ENCODE data around the gene RAB8A.

The RAB8A gene

DNA sequence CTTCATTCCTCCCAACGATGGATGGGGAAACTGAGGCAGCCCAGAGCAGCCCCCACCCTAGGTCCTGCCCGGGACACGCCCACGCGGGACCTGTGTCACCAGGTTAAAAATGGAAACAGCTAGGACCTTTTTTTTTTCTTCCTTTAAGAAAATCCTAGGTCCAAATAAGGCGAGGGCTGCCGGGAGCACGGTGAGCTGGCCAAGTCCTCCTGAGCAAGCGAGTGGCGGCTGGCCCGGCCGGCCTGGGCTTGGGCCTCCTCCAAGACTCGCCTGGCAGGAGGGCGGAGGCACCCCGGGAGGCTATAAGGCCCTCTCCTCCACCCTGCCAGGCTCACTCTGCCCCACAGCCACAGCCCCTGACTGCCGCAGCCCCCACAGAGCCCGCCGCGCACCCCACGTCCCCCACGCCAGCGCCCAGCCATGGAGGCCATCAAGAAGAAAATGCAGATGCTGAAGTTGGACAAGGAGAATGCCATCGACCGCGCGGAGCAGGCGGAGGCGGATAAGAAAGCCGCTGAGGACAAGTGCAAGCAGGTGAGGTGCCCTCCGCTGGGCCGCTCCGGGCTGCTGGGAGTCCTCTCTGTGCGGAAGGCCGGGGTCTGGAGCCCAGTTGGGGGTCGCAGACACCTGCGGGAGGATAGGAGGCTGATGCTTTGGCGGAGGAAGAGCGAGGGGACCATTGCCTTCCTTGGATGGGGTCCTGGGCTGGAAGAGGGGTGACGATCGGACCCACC is 44.3 kb upstream of the RAB8A start:
- TF ChIP-seq, protein P1, sequence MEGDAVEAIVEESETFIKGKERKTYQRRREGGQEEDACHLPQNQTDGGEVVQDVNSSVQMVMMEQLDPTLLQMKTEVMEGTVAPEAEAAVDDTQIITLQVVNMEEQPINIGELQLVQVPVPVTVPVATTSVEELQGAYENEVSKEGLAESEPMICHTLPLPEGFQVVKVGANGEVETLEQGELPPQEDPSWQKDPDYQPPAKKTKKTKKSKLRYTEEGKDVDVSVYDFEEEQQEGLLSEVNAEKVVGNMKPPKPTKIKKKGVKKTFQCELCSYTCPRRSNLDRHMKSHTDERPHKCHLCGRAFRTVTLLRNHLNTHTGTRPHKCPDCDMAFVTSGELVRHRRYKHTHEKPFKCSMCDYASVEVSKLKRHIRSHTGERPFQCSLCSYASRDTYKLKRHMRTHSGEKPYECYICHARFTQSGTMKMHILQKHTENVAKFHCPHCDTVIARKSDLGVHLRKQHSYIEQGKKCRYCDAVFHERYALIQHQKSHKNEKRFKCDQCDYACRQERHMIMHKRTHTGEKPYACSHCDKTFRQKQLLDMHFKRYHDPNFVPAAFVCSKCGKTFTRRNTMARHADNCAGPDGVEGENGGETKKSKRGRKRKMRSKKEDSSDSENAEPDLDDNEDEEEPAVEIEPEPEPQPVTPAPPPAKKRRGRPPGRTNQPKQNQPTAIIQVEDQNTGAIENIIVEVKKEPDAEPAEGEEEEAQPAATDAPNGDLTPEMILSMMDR (conservative IDR thresholded peaks at IDR 0.05; ENCODE audit: low read depth) = no peak
- DNase-seq (ENCODE audit: low spot score) = peak; percentile 93
- POLR2A ChIA-PET (ENCODE audit: low non-redundant PET) = interaction anchor here (0.6 to 0.7 kb wide), 4 partner anchors 9 to 725 kb away, joined by 3 to 4 read pairs (median 4); partner anchors contain the start of gene TPM4
- H3K27ac ChIP-seq = peak overlapping the region; percentile 90
- CTCF ChIA-PET = interaction anchor here (0.6 to 1.4 kb wide), 2 partner anchors 26 to 258 kb away, joined by 4 read pairs; no protein-coding TSS in a partner anchor

DNA sequence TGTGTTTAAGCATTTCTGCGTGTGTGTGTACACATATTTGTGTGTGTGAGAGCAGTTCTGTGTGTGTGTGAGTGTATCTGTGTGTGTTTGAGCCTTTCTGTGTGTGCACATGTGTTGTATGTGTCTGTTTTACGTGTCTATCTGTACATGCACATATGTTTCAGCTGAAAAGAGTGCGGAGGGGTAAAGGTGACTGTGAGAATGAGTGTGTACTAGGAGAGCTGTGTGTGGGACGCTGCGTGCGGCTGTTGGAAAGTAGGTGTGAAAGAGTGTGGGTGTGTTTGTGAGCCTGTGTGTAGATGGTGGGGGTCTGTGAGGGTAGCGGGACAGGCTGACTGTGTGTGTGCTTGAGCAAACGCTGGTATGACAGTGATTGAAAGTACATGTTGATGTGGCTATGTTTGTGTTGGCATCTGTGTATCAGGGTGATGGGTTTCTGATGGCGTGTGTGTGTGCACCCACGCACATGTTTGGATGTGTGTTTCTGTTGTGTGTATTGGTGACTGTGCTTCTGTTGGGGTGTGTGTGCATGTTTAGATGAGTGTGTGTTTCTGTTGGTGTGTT is 42.9 kb upstream of the RAB8A start:
- H3K27ac ChIP-seq = peak overlapping the region; percentile 90
- POLR2A ChIA-PET (ENCODE audit: low non-redundant PET) = no interaction called here
- CTCF ChIA-PET = no interaction called here
- TF ChIP-seq, protein P1 (conservative IDR thresholded peaks at IDR 0.05; ENCODE audit: low read depth) = no peak
- DNase-seq (ENCODE audit: low spot score) = no peak

DNA sequence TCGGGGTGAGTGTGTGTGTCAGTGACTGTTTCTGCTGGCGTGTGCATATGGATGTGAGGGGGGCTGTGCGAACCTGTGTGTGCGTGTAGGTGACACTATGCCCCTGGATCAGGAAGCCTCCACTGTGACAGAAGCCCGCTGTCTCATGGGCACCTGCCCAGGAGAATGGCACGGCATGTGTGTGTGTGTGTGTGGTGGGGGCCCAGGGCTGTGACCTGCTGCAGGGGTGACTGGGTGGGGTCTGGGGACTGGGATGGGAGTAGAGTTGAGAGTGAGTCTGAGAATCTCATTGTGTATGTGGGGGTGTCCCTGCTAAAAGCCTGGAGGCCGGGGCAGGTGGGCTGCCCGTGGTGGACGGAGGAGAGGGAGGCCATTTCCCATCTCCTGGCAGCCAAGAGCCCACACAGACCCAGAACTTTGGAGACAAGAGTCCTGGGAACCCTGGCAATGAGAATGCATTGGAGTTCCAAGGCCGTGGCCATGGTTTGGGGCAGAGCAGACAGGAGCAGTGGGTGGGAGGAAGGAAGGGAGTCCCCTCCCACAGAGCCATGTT is 41.8 kb upstream of the RAB8A start:
- H3K27ac ChIP-seq = peak overlapping the region; percentile 93
- DNase-seq (ENCODE audit: low spot score) = no peak
- TF ChIP-seq, protein P1 (conservative IDR thresholded peaks at IDR 0.05; ENCODE audit: low read depth) = no peak
- POLR2A ChIA-PET (ENCODE audit: low non-redundant PET) = interaction anchor here (0.9 to 1.2 kb wide), 2 partner anchors 15 to 21 kb away, joined by 3 read pairs; no protein-coding TSS in a partner anchor
- CTCF ChIA-PET = interaction anchor here (0.6 to 1.5 kb wide), 2 partner anchors 28 to 52 kb away, joined by 4 to 7 read pairs; no protein-coding TSS in a partner anchor

DNA sequence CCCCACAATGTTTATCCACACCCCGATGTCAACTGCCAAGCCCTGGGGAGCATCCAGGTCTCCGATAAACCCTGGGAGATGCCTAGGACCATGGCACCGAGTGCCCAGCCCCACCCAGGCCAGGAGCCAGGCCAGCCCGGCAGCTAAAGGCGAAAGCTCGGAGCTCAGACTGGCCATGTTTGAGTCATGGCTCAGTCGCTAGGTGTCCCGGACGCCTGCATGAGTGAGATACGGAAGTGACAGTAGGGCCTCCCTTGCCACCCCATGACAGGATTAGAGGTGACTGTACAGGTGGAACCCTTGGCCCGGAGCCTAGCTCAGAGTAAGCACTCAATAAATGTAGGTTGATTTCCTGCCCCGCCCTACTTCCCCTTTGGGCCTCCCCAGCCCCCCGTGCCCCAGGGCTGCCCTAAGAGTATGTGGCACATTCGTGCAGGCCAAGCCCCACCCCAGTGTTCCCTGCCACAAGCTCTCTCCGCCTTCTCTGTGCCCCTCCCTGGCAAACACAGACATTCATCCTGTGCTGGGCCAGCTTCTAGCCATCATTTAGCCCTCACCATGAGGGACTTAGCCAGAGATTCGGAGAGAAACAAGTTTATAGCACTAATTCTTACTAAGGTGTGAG is 41.2 kb upstream of the RAB8A start:
- TF ChIP-seq, protein P1 (conservative IDR thresholded peaks at IDR 0.05; ENCODE audit: low read depth) = no peak
- ChIA-PET CTCF (interaction anchor here (0.6 to 1.5 kb wide), 2 partner anchors 29 to 53 kb away, joined by 4 to 7 read pairs; no protein-coding TSS in a partner anchor), POLR2A (ENCODE audit: low non-redundant PET) (interaction anchor here (0.5 to 1.2 kb wide), 4 partner anchors 14 to 111 kb away, joined by 3 to 4 read pairs (median 3); no protein-coding TSS in a partner anchor)
- peak; percentile 67 for DNase-seq (ENCODE audit: low spot score)
- peak overlapping the region; percentile 93 for H3K27ac ChIP-seq

DNA sequence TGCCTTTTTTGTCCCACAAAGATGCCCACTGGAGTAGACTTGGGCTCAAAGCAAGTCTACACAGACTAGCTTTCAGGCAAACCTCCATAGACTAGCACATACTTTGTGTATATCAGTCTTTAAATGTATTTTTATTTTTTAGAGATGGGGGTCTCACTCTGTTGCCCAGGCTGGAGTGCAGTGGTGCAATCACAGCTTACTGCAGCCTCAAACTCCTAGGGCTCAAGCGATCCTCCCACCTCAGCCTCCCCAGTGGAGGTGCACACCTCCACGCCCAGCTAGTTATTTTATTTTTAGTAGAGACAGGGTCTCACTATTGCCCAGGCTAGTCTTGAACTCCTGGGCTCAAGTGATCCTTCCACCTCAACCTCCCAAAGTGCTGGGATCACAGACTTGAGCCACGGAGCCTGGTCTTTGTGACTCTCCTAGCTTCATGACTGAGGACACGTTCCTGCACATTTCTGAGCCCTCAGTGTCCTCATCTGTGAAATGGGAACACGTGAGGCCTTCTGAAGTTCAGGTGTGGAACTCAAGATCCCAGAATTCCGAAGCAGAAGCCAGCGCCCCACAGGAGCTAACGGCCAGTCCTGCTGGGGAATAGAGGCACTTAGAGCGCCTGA is 40.5 kb upstream of the RAB8A start:
- TF ChIP-seq, protein P1 (conservative IDR thresholded peaks at IDR 0.05; ENCODE audit: low read depth) = no peak
- CTCF ChIA-PET = interaction anchor here (1.5 kb wide), 1 partner anchor 30 kb away, joined by 7 read pairs; no protein-coding TSS in a partner anchor
- peak overlapping the region; percentile 93 for H3K27ac ChIP-seq
- no peak for DNase-seq (ENCODE audit: low spot score)
- POLR2A ChIA-PET (ENCODE audit: low non-redundant PET) = interaction anchor here (0.5 to 1.2 kb wide), 4 partner anchors 14 to 111 kb away, joined by 3 to 4 read pairs (median 3); no protein-coding TSS in a partner anchor

All from RWPE1 (cell line).